Left cardiac atrium (tissue), 4 donors: ENCODE results near the gene INHA. TPM values are rescaled to one million over a fixed set of nuclear protein-coding genes. Genes with fewer than 3 reads are reported as not detected.
A peak's percentile ranks its signal among the peaks of the same experiment; 100 is the strongest.

Experiments used
- ATAC-seq, 2 donors: fragments of 200-7000 bp; cut with Tn5 transposase; one replicate each; pipeline ENCODE4 v1.9.1; 2020; ENCODE audit warnings: mild to moderate bottlenecking in 2 of 2, moderate library complexity in 2 of 2
- DNase-seq: peaks from one replicate; pipeline ENCODE4 v3.0.0-alpha.2; 2020
- intact Hi-C, 2 donors: fragments of 100-400 bp; cut with DNase I; formaldehyde crosslinking; loops; one replicate each; pipeline versions ENCODE4 v1.14.1 to v1.15.1; 2022 to 2023
- total RNA-seq, 2 donors: library from RNA; stranded (reverse); fragmentation: NEBNext Ultra II Directional; extraction: Animal tissue kit (Norgen Biotek cat#: 25700); gene quantifications; one replicate each; pipeline ENCODE4 v1.2.1, GENCODE V29; 2021
- donor health status: DM: no; HTN: yes; CAD: no.
- donor health status: DM: no; HTN: yes; CAD: no; lungs with severe emphysema.
- donor health status: DM: yes; HTN: yes; CAD: no.
- donor health status: Dilated cardiomyopathy.

INHA gene
- total RNA-seq, 2 donors from 2014 or later: 2.2 to 16.2 TPM

- ATAC-seq (no peak), DNase-seq (no peak)
- intact Hi-C loops: no loop called here
Observed at GRCh38 chr2:219538956-219539788, 32.9 kb upstream of the INHA start.

GRCh38 chr2:219539926-219540678, 32.0 kb upstream of the INHA start:
- DNase-seq: no peak
- ATAC-seq: no peak
- intact Hi-C loops: loop anchor here (2.0 to 10.0 kb wide), 3 partner anchors 103 to 152 kb away; no protein-coding TSS in a partner anchor

- no peak for ATAC-seq
- no peak for DNase-seq
- intact Hi-C loops: loop anchor here (2.0 to 10.0 kb wide), 3 partner anchors 102 to 151 kb away; no protein-coding TSS in a partner anchor
Observed at GRCh38 chr2:219540784-219541504, 31.2 kb upstream of the INHA start.

GRCh38 chr2:219541611-219542180, 30.4 kb upstream of the INHA start:
- peak; percentile 81 for DNase-seq
- peak in 1 of 2 donors; percentile 0 for ATAC-seq
- intact Hi-C loops: loop anchor here (2.0 to 10.0 kb wide), 3 partner anchors 101 to 151 kb away; no protein-coding TSS in a partner anchor

- ATAC-seq: peak; percentile 31 to 54
- peak; percentile 44 for DNase-seq
- intact Hi-C loops: loop anchor here (5.0 to 10.0 kb wide), 2 partner anchors 142 to 149 kb away; no protein-coding TSS in a partner anchor
Observed at GRCh38 chr2:219542931-219543595, 29.0 kb upstream of the INHA start.

GRCh38 chr2:219543596-219544358, 28.3 kb upstream of the INHA start, which contains the start of the genes CHPF and TMEM198:
Gene CHPF, minus strand, starts transcription at chr2:219543809. Its CDS starts 271 bp downstream, at chr2:219543538.
Gene TMEM198, plus strand, starts transcription at chr2:219544028. Its CDS starts 700 bp downstream, at chr2:219544728.
- DNase-seq (peak; percentile 99), ATAC-seq (peak; percentile 91 to 92)
- intact Hi-C loops: loop anchor here (5.0 to 10.0 kb wide), 2 partner anchors 141 to 149 kb away; no protein-coding TSS in a partner anchor

- intact Hi-C loops: loop anchor here (5.0 to 10.0 kb wide), 2 partner anchors 140 to 148 kb away; no protein-coding TSS in a partner anchor
Observed at GRCh38 chr2:219544567-219544966, 27.5 kb upstream of the INHA start.

GRCh38 chr2:219545295-219545942, 26.7 kb upstream of the INHA start:
- no peak for DNase-seq
- intact Hi-C loops: loop anchor here in 1 of 2 donors (10.0 kb wide), 1 partner anchor 139 kb away; no protein-coding TSS in a partner anchor
- no peak for ATAC-seq

More at GRCh38 chr2:219544567-219544966, 27.5 kb upstream of the INHA start:
- DNase-seq (no peak), ATAC-seq (no peak)

GRCh38 chr2:219545943-219546352, 26.2 kb upstream of the INHA start:
- ATAC-seq (no peak), DNase-seq (no peak)
- intact Hi-C loops: loop anchor here in 1 of 2 donors (10.0 kb wide), 1 partner anchor 139 kb away; no protein-coding TSS in a partner anchor

GRCh38 chr2:219547621-219548020, 24.5 kb upstream of the INHA start:
- DNase-seq: no peak
- intact Hi-C loops: loop anchor here in 1 of 2 donors (10.0 kb wide), 1 partner anchor 137 kb away; no protein-coding TSS in a partner anchor
- no peak for ATAC-seq

- DNase-seq: no peak
- ATAC-seq: no peak
- intact Hi-C loops: loop anchor here in 1 of 2 donors (10.0 kb wide), 1 partner anchor 136 kb away; no protein-coding TSS in a partner anchor
Observed at GRCh38 chr2:219548990-219549389, 23.1 kb upstream of the INHA start.

GRCh38 chr2:219549619-219550018, 22.5 kb upstream of the INHA start:
- DNase-seq: no peak
- intact Hi-C loops: loop anchor here in 1 of 2 donors (10.0 kb wide), 1 partner anchor 135 kb away; no protein-coding TSS in a partner anchor
- no peak for ATAC-seq

- intact Hi-C loops: no loop called here
- DNase-seq (peak; percentile 57), ATAC-seq (peak; percentile 6 to 63)
Observed at GRCh38 chr2:219551441-219552381, 20.4 kb upstream of the INHA start.

GRCh38 chr2:219552382-219553167, 19.5 kb upstream of the INHA start:
- DNase-seq: peak; percentile 92
- ATAC-seq: peak; percentile 92
- intact Hi-C loops: no loop called here

GRCh38 chr2:219553168-219553417, 19.0 kb upstream of the INHA start:
- ATAC-seq (no peak), DNase-seq (no peak)
- intact Hi-C loops: no loop called here
